K562 (cell line): ENCODE data around the gene MYOZ3. TPM values are rescaled to one million over a fixed set of nuclear protein-coding genes. Genes with fewer than 3 reads are reported as not detected.

ENCODE experiments used
- ATAC-seq: fragments of 200-7000 bp; cut with Tn5 transposase; 3 replicates; pipeline ENCODE4 v1.9.1; 2020; ENCODE audit warnings: moderate library complexity
- BruUV-seq: library from RNA; stranded (reverse); fragments of 400-500 nt; replicated peaks from 2 replicates; lab custom pipeline; 2021; lab: Mats Ljungman, UMichigan
- CTCF ChIA-PET: fragments of 300-600 bp; formaldehyde crosslinking; extraction: SDS; loops from one replicate; lab custom pipeline; 2021; ENCODE audit warnings: low intra/inter-chr PET ratio; lab: Yijun Ruan, JAX
- POLR2A ChIA-PET: fragments of 300-600, 350-650 bp; sonication (Branson Sonifier 250); formaldehyde crosslinking; extraction: SDS; loops from one replicate; lab custom pipeline; 2021; ENCODE audit warnings: antibody characterized with exemption, inconsistent platforms; lab: Yijun Ruan, JAX
- DNase-seq, 4 experiments: peaks; one replicate each; pipeline versions ENCODE4 v3.0.0 to v3.0.0-alpha.2; 2011 to 2018; ENCODE audit warnings: low spot score in 3 of 4, mixed read lengths in 3 of 4; ENCODE audit errors: extremely low read depth in 1 of 4
- FAIRE-seq: peaks from 2 replicates; lab custom pipeline; 2011; peaks lifted over from hg19 to GRCh38; lab: Jason Lieb, UNC
- H2AFZ ChIP-seq: 2 replicates; pipeline ENCODE4 v1.6.0; 2011; ENCODE audit warnings: low read depth, low read length, control low read depth, inconsistent platforms
- H3K27ac ChIP-seq: fragments of 200-600 bp; 3 replicates; pipeline ENCODE4 v1.8.0; 2011; ENCODE audit warnings: low read depth, mild to moderate bottlenecking, control low read depth, inconsistent platforms, low read length, moderate library complexity, mixed read lengths; ENCODE audit errors: extremely low read depth
- H3K27me3 ChIP-seq, 2 experiments: fragments of 300-600 bp in 1 of 2; 2 replicates in 1 of 2; 3 replicates in 1 of 2; pipeline versions ENCODE4 v1.6.0 to v1.8.0; 2011; ENCODE audit warnings: inconsistent platforms in 2 of 2, low read length in 2 of 2, mild to moderate bottlenecking in 1 of 2, mixed read lengths in 1 of 2, moderate library complexity in 1 of 2; ENCODE audit not compliant: control insufficient read depth in 2 of 2, insufficient read depth in 2 of 2
- H3K36me3 ChIP-seq: fragments of 300-600 bp; 3 replicates; pipeline ENCODE4 v1.8.0; 2011; ENCODE audit warnings: mild to moderate bottlenecking, low read length, inconsistent platforms; ENCODE audit not compliant: control insufficient read depth, insufficient read depth
- H3K4me1 ChIP-seq, 2 experiments: fragments of 200-600 bp in 1 of 2; replicated peaks in 1 of 2; 2 replicates in 1 of 2; 3 replicates in 1 of 2; pipeline versions ENCODE4 v1.5.1 to v1.8.0; 2011; ENCODE audit warnings: inconsistent platforms in 2 of 2, low read length in 2 of 2, mild to moderate bottlenecking in 1 of 2, mixed read lengths in 1 of 2, moderate library complexity in 1 of 2; ENCODE audit not compliant: control insufficient read depth in 2 of 2, insufficient read depth in 2 of 2
- H3K4me2 ChIP-seq: 2 replicates; pipeline ENCODE4 v1.6.1; 2011; ENCODE audit warnings: low read length, control low read depth, inconsistent platforms, mixed read lengths; ENCODE audit not compliant: insufficient read depth
- H3K4me3 ChIP-seq: fragments of 200-600 bp; sonication (generic), shearing (Covaris generic); 2 replicates; pipeline ENCODE4 v1.5.1; 2016; ENCODE audit warnings: control low read depth, inconsistent platforms
- H3K79me2 ChIP-seq: fragments of 200-600 bp; 3 replicates; pipeline ENCODE4 v1.8.0; 2011; ENCODE audit warnings: low read length, inconsistent platforms; ENCODE audit not compliant: control insufficient read depth, insufficient read depth
- H3K9ac ChIP-seq, 2 experiments: 2 replicates each; pipeline versions ENCODE4 v1.6.0 to v1.6.1; 2011; ENCODE audit warnings: low read depth in 2 of 2, low read length in 2 of 2, control low read depth in 1 of 2, inconsistent platforms in 1 of 2, mild to moderate bottlenecking in 1 of 2, mixed read lengths in 1 of 2; ENCODE audit not compliant: insufficient read depth in 1 of 2
- H3K9me1 ChIP-seq: one replicate; pipeline ENCODE4 v1.6.0; 2011; ENCODE audit warnings: inconsistent platforms, mild to moderate bottlenecking, low read length, moderate library complexity; ENCODE audit not compliant: control insufficient read depth, insufficient read depth
- H3K9me3 ChIP-seq: replicated peaks from 2 replicates; pipeline ENCODE4 v1.5.1; 2011; ENCODE audit warnings: low read depth, low read length, inconsistent platforms; ENCODE audit not compliant: control insufficient read depth, insufficient read depth
- H4K20me1 ChIP-seq: replicated peaks from 2 replicates; pipeline ENCODE4 v1.6.1; 2011; ENCODE audit warnings: low read length, inconsistent platforms, mixed read lengths; ENCODE audit not compliant: control insufficient read depth, insufficient read depth
- MAFK ChIP-seq: IDR thresholded peaks from 2 replicates; pipeline ENCODE4 v1.6.1; 2011; ENCODE audit warnings: low read length, improper control_type of control experiment
- TAF1 ChIP-seq: IDR thresholded peaks from 2 replicates; pipeline ENCODE4 v1.6.1; 2011; ENCODE audit warnings: mild to moderate bottlenecking, low read length, moderate library complexity; ENCODE audit not compliant: insufficient read depth, control insufficient read depth, severe bottlenecking; ENCODE audit errors: extremely low read depth
- USF2 ChIP-seq: sonication (generic); formaldehyde crosslinking; IDR thresholded peaks from 2 replicates; pipeline ENCODE4 v1.5.0; 2020; ENCODE audit warnings: missing genetic modification reagents
- ZNF121 ChIP-seq: sonication (generic); formaldehyde crosslinking; conservative IDR thresholded peaks from 2 replicates; pipeline ENCODE4 v1.8.0; 2022; ENCODE audit warnings: missing genetic modification reagents
- ZNF224 ChIP-seq: sonication (generic); formaldehyde crosslinking; IDR thresholded peaks from 2 replicates; pipeline ENCODE4 v1.8.0; 2022; ENCODE audit warnings: mild to moderate bottlenecking, missing genetic modification reagents
- ZNF253 ChIP-seq: fragments of 250-450 bp; sonication (Bioruptor Pico); conservative IDR thresholded peaks from 2 replicates; pipeline ENCODE4 v1.6.1; 2021; ENCODE audit warnings: mild to moderate bottlenecking
- ZNF639 ChIP-seq, 2 experiments: fragments of 200-800 bp in 1 of 2; sonication (Bioruptor generic) in 1 of 2; sonication (generic) in 1 of 2; formaldehyde crosslinking in 1 of 2; IDR thresholded peaks in 1 of 2; conservative IDR thresholded peaks in 1 of 2; 2 replicates each; pipeline versions ENCODE4 v1.5.0 to v1.6.1; 2016 to 2020; ENCODE audit warnings: missing compliant biosample characterization in 1 of 2, missing genetic modification characterization in 1 of 2, missing genetic modification reagents in 1 of 2
- WGBS: fragments of 100-300 bp; shearing (Covaris generic); methylation state at CpG from one replicate; pipeline ENCODE4 v1.1.6; 2016; ENCODE audit warnings: low coverage, mixed read lengths; ENCODE audit not compliant: insufficient coverage; ENCODE audit errors: missing lambda C conversion rate; 5-methylcytosine and 5-hydroxymethylcytosine counted together
- in situ Hi-C: fragments of 300-500 bp; cut with MboI; formaldehyde crosslinking; loops from 4 replicates; pipeline ENCODE4 v1.15.0; 2018; ENCODE audit warnings: inconsistent platforms, mixed read lengths
- intact Hi-C: fragments of 100-400 bp; cut with micrococcal nuclease; formaldehyde crosslinking; loops from 2 replicates; pipeline ENCODE4 v1.14.2; 2022
- polyA plus RNA-seq, 8 experiments: library from polyadenylated mRNA; depleted of rRNA in 4 of 8; stranded (reverse) in 5 of 8; unstranded in 3 of 8; fragments of >200 nt; fragmentation: Nextera tagmentation in 2 of 8; fragmentation: Illumina TruSeq in 1 of 8; extraction: Ambion mirVana in 2 of 8; extraction: Trizol in 1 of 8; gene quantifications; 2 replicates each; pipeline versions ENCODE4 v1.2.1 to v1.2.3, GENCODE V29; 2011 to 2014; ENCODE audit warnings: inconsistent platforms in 1 of 8, missing spikeins in 1 of 8
- total RNA-seq, 7 experiments: library from RNA; depleted of rRNA in 6 of 7; stranded (reverse); fragments of >200 nt in 6 of 7; fragmentation: Illumina TruSeq in 2 of 7; extraction: Trizol in 2 of 7; gene quantifications; 2 replicates each; pipeline versions ENCODE4 v1.2.1 to v1.2.3, GENCODE V29; 2011 to 2021; ENCODE audit warnings: low replicate concordance in 1 of 7
- TF ChIP-seq, protein P1 (sequence below), 2 experiments: fragments of 450-650 bp; IDR thresholded peaks; 2 replicates each; pipeline ENCODE4 v1.6.1; 2016

Gene MYOZ3
- total and polyA plus RNA-seq, 9 of the 15 experiments (the other 6 are each of a cell fraction or from before 2014, with no cell fraction given) = not detected

DNA sequence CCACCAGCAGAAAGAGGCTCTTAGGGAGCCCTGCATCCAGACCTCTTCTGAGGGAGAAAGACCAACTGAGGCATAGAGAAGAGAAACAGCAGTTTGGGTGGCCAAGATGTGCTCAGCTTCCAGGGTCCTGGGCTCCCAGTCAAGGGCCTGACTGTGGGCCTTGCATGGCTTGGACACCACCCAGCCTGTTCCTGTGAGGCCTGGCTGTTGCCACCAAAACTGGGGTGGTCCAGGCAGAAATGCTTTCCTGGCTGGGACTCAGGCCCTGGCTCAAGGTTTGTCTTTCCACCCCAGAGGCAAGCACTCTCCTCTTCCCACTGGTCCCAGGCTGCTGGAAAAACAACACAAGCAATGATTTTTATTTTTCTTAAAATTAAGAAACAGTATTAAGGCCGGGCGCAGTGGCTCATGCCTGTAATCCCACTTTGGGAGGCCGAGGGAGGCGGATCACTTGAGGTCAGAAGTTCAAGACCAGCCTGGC, 13.3 kb downstream of the MYOZ3 start (continued):
- TF ChIP-seq, protein P1, sequence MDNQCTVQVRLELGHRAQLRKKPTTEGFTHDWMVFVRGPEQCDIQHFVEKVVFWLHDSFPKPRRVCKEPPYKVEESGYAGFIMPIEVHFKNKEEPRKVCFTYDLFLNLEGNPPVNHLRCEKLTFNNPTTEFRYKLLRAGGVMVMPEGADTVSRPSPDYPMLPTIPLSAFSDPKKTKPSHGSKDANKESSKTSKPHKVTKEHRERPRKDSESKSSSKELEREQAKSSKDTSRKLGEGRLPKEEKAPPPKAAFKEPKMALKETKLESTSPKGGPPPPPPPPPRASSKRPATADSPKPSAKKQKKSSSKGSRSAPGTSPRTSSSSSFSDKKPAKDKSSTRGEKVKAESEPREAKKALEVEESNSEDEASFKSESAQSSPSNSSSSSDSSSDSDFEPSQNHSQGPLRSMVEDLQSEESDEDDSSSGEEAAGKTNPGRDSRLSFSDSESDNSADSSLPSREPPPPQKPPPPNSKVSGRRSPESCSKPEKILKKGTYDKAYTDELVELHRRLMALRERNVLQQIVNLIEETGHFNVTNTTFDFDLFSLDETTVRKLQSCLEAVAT (IDR thresholded peaks at IDR 0.05) = no peak
- TF ChIP-seq, all 486 proteins: peak for 0

- no peaks in the 10 kb centered on the region for H4K20me1 ChIP-seq
- H3K9me3 ChIP-seq = no peaks in the 10 kb centered on the region
- H3K27me3 ChIP-seq = peaks cover 10 to 21% of the 10 kb centered on the region in 2 experiments; a peak in 3 of 5 replicates
- no peak overlapping the region for H3K9ac ChIP-seq
- H3K4me2 ChIP-seq = no peak overlapping the region
- FAIRE-seq (no peak), ATAC-seq (no peak), DNase-seq (no peak)
- POLR2A ChIA-PET = interaction anchor here (0.6 to 0.7 kb wide), 3 partner anchors 26 to 1119 kb away, joined by 3 read pairs; partner anchors contain the start of gene RBM22
- intact Hi-C loops (no loop called here), in situ Hi-C loops (no loop called here)
- no peaks in the 10 kb centered on the region for H3K79me2 ChIP-seq
- no peak overlapping the region for H3K27ac ChIP-seq
- peaks cover 0 to 13% of the 10 kb centered on the region in 2 experiments; a peak in 2 of 5 replicates for H3K4me1 ChIP-seq
- H3K4me3 ChIP-seq = no peak overlapping the region
- no peaks in the 10 kb centered on the region for H3K36me3 ChIP-seq
- H2AFZ ChIP-seq = no peak overlapping the region
- BruUV-seq = no TSS peak
- WGBS = 44% methylated on average over 6 of the region's 6 CpGs
- no peaks in the 10 kb centered on the region for H3K9me1 ChIP-seq
- TF ChIP-seq TAF1 (no peak), ZNF121 (CRISPR knock-in tag) (no peak), USF2 (CRISPR knock-in tag) (no peak), ZNF639 (CRISPR knock-in tag; conservative IDR thresholded peaks at IDR 0.05 in 1 of 2, IDR thresholded peaks at IDR 0.05 in 1 of 2) (no peak), ZNF253 (no peak), ZNF224 (no peak), MAFK (no peak)
- CTCF ChIA-PET = no interaction called here
These were observed 14.0 kb downstream of the MYOZ3 start for GRCh38 chr5:150675069-150675468.
